T-helper 2 cell treated with Interferon-gamma antibody and Interleukin-4, amounts not matched to agents 100 ng/mL and 5 ng/mL, for 36 hours (primary cell): Measurements from ENCODE around the gene NLRP6. TPM values are rescaled to one million over a fixed set of nuclear protein-coding genes. Genes with fewer than 3 reads are reported as not detected.

Experiments used
- intact Hi-C: fragments of 100-400 bp; cut with micrococcal nuclease; formaldehyde crosslinking; loops from one replicate; pipeline ENCODE4 v1.15.1; 2023
- total RNA-seq: library from RNA; stranded (reverse); gene quantifications from 2 replicates; pipeline ENCODE4 v1.2.3, GENCODE V29; 2022

The NLRP6 gene
- total RNA-seq, 1 donor from 2014 or later = 2.4 TPM

DNA sequence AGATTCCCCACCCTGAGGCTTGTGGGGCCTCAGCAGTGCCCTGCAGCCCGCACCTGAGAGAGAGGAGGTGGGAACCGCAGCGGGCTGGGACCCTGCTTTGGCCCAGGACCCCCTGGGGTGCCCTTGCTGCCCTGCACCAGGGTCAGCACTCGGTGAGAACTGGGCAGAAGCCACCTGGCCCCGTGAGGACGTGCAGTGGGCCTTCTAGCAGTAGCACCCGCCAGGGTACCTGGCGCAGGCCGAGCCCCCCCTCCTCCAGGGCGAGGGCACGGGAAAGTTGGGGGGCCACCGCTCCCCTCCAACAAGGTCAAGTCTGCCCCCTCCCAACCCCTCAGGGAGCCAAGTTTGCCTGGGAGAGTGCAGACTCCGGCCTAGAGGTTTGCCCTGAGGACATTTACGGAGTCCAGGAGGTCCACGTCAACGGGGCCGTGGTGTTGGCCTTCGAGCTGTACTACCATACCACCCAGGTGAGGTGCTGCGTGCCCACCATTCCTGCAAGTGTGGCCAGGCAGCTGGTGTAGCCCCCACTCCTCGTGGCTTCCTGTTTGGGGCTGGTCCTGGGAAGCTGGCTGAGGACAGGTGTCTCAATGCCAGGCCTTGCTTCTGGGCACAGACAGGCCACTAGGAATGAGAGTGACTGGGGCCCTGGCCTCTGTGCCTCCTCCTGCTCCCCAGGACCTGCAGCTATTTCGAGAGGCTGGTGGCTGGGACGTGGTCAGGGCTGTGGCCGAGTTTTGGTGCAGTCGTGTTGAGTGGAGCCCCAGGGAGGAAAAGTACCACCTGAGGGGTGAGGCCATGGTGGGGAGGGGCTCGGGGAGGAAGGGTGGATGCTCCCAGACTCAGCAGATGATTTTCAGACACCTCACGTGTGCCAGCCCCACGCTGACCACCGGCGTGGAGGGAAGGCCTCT lies 14.3 kb downstream of the NLRP6 start:
- intact Hi-C loops = no loop called here

DNA sequence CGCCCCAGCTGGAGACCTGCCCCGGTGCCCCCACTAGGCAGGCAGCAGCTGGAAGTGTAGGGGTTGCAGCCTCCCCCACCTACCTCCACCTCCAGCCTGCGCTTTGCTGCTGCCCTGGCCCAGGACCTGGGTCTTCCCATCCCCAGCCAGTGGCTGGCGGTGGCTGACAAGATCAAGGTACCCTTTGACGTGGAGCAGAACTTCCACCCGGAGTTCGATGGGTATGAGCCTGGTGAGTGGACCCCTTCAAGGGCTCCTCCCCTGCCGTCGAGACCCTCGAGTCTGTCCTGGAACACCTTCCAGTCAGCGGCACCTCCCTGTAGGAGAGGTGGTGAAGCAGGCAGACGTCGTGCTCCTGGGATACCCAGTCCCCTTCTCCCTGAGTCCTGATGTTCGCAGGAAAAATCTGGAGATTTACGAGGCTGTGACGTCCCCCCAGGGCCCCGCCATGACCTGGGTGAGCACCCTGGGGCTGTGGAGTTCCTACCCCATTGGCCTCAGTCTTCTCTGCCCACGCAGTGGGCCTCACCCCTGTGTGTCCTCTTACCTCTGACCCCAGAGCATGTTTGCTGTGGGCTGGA lies 15.2 kb downstream of the NLRP6 start:
- intact Hi-C loops = no loop called here

GRCh38 chr11:293852-294661 lies 15.8 kb downstream of the NLRP6 start:
- intact Hi-C loops = no loop called here

DNA sequence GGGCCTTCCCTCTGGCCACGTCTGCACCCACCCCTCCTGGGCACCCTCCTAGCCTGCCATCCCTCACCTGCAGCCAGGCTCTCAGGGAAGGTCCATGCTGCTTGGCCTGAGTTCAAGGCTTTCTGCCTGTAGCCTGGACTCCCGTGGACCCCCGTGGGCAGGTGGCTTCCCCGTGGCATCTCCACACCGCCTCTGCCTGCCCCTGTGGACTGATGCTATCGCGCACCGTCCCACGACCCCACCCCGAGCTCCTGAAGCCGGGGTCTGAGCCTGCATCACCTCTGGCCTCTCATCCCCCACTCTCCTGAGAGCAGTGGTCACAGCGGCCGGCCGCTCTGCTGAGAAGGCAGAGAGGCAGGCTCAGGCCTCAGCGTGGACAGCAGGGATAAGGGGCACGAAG lies 16.6 kb downstream of the NLRP6 start:
- intact Hi-C loops = no loop called here

DNA sequence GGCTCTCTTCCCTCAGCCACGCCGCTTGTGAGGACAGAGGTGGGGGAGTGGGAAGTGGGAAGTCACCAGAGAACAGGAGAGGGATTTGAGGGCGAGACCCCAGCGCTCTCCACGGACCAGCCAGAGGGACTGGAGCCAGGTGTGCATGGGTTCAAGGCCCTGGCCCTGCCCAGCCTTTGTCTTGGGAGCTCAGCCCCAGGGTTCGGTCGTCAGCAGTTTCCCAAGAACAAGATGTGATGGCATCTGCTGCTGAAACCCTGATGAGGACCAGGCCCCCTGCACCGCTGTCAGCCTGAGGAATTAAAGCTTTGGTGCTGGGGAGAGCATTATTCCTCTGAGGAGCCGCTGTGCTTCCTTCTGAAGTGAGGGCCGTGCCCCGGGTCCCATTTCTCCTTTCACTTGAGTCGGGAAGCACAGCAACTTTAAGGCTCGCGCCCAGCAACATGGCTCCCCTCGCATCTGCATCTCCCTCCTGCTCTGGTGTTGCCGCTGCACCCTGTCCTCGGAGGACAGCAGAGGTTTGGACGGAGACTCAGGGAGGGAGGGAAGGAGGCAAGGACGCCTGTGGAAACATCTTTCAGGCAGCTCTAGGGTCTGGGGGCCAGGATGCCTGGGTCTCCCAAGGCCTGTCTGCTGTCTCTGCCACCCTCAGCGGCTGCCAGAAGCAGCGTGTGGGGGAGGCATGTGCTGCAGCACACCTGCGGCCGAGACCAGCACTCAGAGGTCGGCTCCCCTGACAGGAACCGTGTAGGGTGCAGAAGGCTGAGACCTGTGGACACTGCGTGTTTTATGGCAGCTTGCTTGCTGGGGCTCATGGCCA lies 17.4 kb downstream of the NLRP6 start:
- intact Hi-C loops = no loop called here

DNA sequence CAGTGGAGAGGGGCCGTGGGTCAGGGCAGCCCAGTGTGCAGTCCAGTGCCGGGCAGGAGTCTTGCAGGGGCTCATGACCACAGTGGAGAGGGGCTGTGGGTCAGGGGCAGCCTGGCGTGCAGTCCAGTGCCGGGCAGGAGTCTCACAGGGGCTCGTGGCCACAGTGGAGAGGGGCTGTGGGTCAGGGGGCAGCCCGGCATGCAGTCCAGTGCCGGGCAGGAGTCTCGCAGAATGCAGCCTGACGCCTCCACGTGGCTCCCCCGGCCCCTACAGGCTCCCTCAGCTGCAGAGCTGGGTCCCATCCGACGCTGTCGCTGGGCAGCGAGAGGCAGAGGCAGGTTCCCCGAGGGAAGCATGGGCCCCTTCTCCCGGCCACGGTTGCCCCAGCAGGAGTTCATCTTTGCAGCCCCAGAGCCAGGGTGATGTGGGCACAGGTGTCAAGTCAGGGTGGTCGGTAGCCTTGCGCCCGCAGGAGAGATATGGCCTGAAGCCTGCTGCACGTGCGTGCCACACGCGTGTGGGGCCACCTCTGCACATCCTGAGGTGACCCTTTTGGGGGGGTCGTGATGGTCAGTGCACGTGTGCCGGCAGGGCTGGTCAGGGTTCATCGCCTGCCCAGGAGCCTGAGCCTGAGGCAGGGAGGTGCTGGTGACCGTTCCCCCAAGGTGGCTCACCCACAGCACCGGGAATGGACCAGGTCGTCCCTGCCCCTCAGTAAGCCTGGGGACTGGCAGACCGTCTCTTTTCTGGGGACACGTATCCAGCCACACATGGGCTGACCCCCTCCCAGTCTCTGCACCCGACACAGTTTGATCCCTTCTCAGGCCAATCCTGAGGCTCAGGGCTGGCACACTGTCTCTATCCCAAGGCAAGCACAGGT lies 18.2 kb downstream of the NLRP6 start:
- intact Hi-C loops = no loop called here

DNA sequence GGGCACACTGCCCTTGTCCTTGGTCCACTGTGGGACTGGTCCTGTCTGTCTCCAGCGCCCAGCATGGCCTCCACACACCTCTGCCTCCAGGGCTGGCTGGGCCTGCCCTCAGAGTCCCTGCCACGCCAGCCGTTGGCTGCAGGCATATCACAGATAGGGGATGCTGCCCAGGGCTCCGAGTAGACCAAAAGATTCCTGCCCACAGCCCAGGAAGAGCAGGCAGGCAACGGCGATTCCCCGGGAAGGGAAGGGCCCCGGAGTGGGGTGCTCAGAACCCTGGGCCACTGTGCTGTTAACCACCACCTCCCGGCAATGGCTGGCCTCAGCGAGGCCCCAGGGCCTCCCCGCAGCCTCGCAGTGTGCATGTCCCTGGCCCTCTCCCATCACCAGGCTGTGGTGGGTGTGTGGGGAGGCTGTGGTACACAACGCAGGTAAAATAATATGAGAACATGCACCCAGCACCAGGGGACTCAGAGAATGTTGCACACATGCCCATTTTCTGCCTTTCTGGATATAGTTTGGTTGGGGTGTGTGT lies 18.9 kb downstream of the NLRP6 start:
- intact Hi-C loops = no loop called here

GRCh38 chr11:297586-298405 lies 19.6 kb downstream of the NLRP6 start:
- intact Hi-C loops = no loop called here

- intact Hi-C loops = no loop called here
Measured at GRCh38 chr11:298406-299065, 20.3 kb downstream of the NLRP6 start.

GRCh38 chr11:299081-299891 lies 21.1 kb downstream of the NLRP6 start, which contains the start of gene IFITM5:
TSS of gene IFITM5 (minus strand) at chr11:299526. CDS start at chr11:299490, 36 bp downstream.
- intact Hi-C loops = no loop called here

- intact Hi-C loops = no loop called here
Measured at GRCh38 chr11:299951-300735, 21.9 kb downstream of the NLRP6 start.

DNA sequence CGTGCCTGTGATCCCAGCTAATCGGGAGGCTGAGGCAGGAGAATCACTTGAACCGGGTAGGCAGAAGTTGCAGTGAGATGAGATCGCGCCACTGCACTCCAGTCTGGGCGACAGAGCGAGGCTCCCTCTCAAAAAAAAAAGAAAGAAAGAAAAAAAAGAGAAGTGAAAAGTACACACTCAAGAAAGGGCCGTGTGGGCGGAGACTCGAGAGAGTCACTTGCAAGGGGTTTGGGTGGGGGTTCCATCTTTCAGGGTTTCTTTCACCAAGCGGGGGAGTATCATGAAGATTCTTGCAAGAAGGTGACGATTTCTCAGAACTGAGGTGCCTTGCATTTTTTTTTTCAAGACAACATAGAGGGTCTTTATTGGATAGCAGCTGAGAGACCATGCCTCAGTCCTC lies 25.2 kb downstream of the NLRP6 start:
- intact Hi-C loops = no loop called here

DNA sequence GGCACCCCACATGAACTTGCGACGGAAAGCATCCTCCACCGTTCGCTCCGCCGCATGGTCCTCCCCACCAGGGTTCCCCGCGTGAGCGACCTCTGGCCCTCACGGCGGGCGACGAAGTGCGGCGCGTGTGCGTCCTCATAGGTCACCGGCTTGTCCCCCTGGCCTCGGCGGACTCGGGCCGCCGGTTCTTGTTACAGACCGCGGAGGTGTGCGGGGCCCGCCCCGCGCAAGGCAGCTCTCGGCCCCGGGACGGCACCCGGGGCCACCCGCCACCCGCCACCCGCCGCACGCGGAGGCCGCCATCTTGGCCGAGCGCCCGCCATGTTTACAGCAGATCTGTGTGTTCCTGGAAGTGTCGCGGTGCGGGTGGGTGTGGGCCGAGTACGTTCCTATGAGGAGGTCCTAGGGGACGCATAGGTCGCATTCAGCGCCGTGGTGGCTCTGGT lies 25.9 kb downstream of the NLRP6 start:
- intact Hi-C loops = no loop called here

- intact Hi-C loops = no loop called here
Measured at GRCh38 chr11:304915-305843, 27.0 kb downstream of the NLRP6 start.

GRCh38 chr11:305844-306211 lies 27.6 kb downstream of the NLRP6 start:
- intact Hi-C loops = no loop called here
